ENCODE measurements around the gene LAMC3.

- TF ChIP-seq CTCF (conservative IDR thresholded peaks at IDR 0.05; ENCODE audit: low read length), result no peak
- no peak for TF ChIP-seq EZH2phosphoT487 (IDR thresholded peaks at IDR 0.05; ENCODE audit: borderline replicate concordance, low read depth, low read length)
Measured at GRCh38 chr9:131038256-131039128, 29.5 kb downstream of the LAMC3 start.
